ENCODE data around the gene MAP1LC3B.

The MAP1LC3B gene

GRCh38 chr16:87391950-87392820, at the start of gene MAP1LC3B:
Gene MAP1LC3B (plus strand): TSS chr16:87392336. CDS start chr16:87392428, 92 bp downstream.
- peak; percentile 92 to 94 for DNase-seq

- DNase-seq, result no peak
Measured at GRCh38 chr16:87342504-87342903, 49.6 kb upstream of the MAP1LC3B start.

GRCh38 chr16:87342978-87343752, 49.0 kb upstream of the MAP1LC3B start:
- DNase-seq, result no peak

GRCh38 chr16:87343753-87344050, 48.4 kb upstream of the MAP1LC3B start:
- no peak for DNase-seq

GRCh38 chr16:87344165-87344930, 47.8 kb upstream of the MAP1LC3B start:
- DNase-seq, result no peak

- peak; percentile 55 to 56 for DNase-seq
Measured at GRCh38 chr16:87344931-87345631, 47.1 kb upstream of the MAP1LC3B start.

GRCh38 chr16:87345726-87346424, 46.3 kb upstream of the MAP1LC3B start:
- no peak for DNase-seq

- DNase-seq, result no peak
Measured at GRCh38 chr16:87346517-87347060, 45.5 kb upstream of the MAP1LC3B start.

GRCh38 chr16:87347932-87348615, 44.1 kb upstream of the MAP1LC3B start:
- DNase-seq, result no peak

GRCh38 chr16:87348616-87349157, 43.4 kb upstream of the MAP1LC3B start:
- DNase-seq, result no peak

- DNase-seq, result no peak
Measured at GRCh38 chr16:87350031-87350430, 42.1 kb upstream of the MAP1LC3B start.

GRCh38 chr16:87350681-87351319, 41.3 kb upstream of the MAP1LC3B start:
- DNase-seq, result no peak

- no peak for DNase-seq
Measured at GRCh38 chr16:87351320-87351698, 40.8 kb upstream of the MAP1LC3B start.

GRCh38 chr16:87352818-87353217, 39.3 kb upstream of the MAP1LC3B start:
- DNase-seq, result no peak

GRCh38 chr16:87353613-87354012, 38.5 kb upstream of the MAP1LC3B start:
- DNase-seq, result no peak

- no peak for DNase-seq
Measured at GRCh38 chr16:87356491-87356853, 35.7 kb upstream of the MAP1LC3B start.

- DNase-seq, result no peak
Measured at GRCh38 chr16:87358250-87358649, 33.9 kb upstream of the MAP1LC3B start.

- DNase-seq, result no peak
Measured at GRCh38 chr16:87358696-87359095, 33.4 kb upstream of the MAP1LC3B start.

GRCh38 chr16:87359121-87359520, 33.0 kb upstream of the MAP1LC3B start:
- no peak for DNase-seq

GRCh38 chr16:87360862-87361610, 31.1 kb upstream of the MAP1LC3B start:
- DNase-seq, result no peak

All from activated CD4-positive, alpha-beta T cell treated with anti-CD3 and anti-CD28 coated beads, Interleukin-2, amount 50 U/mL, for 4 hours (primary cell).